ENCODE results near the gene NDUFAF7.
"Not testable (repeated sequence)": the region's sequence is repeated elsewhere in the genome, so short reads cannot be mapped to it uniquely, and the experiment has no call there.

Gene NDUFAF7

GRCh38 chr2:37282746-37283145 is 51.3 kb downstream of the NDUFAF7 start:
- no peak for DNase-seq (ENCODE audit: low read depth in 2 of 2)

GRCh38 chr2:37283207-37283606 is 51.7 kb downstream of the NDUFAF7 start:
- no peak for DNase-seq (ENCODE audit: low read depth in 2 of 2)

- DNase-seq (ENCODE audit: low read depth in 2 of 2): no peak
Observed at GRCh38 chr2:37284381-37284780, 52.9 kb downstream of the NDUFAF7 start.

- no peak for DNase-seq (ENCODE audit: low read depth in 2 of 2)
Observed at GRCh38 chr2:37287966-37288365, 56.5 kb downstream of the NDUFAF7 start.

GRCh38 chr2:37291680-37292079 is 60.2 kb downstream of the NDUFAF7 start:
- DNase-seq (ENCODE audit: low read depth in 2 of 2): no peak

- not testable (repeated sequence) for DNase-seq (ENCODE audit: low read depth in 2 of 2)
Observed at GRCh38 chr2:37294858-37295257, 63.4 kb downstream of the NDUFAF7 start.

GRCh38 chr2:37295469-37296073 is 64.1 kb downstream of the NDUFAF7 start:
- DNase-seq (ENCODE audit: low read depth in 2 of 2): no peak

- no peak for DNase-seq (ENCODE audit: low read depth in 2 of 2)
Observed at GRCh38 chr2:37297632-37298031, 66.2 kb downstream of the NDUFAF7 start.
